PC-3 (cell line): Measurements from ENCODE around the gene E2F3.

Experiments
- EZH2 ChIP-seq: fragments of 300-600 bp; sonication (generic); IDR thresholded peaks from one replicate; pipeline ENCODE4 v1.6.1; 2017; ENCODE audit warnings: antibody characterized with exemption, mild to moderate bottlenecking, low read length; ENCODE audit not compliant: unreplicated experiment
- TF ChIP-seq, protein P1 (sequence below): fragments of 300-600 bp; sonication (generic); conservative IDR thresholded peaks from 2 replicates; pipeline ENCODE4 v1.5.1; 2017; ENCODE audit warnings: antibody characterized with exemption, low read depth, mild to moderate bottlenecking, low read length

DNA sequence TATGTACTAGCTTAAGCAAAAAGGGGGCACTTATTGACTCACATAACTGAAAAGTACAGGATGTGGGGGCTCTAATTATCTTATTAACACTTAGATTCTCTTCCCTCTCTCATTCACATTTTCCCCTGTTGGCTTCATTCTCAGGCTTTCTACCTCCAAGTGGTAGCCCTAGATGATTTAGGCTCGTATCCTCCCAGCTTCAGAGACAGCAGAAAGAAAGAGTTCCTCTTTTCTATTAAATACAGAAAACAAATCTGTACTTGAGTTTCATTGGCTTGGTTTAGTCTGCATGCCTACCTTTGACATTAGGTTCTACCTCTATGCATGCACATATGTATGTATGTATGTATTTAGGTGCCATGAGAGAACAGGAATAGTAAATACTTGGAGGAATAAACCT is 15.5 kb upstream of the E2F3 start:
- no peak for TF ChIP-seq EZH2
- TF ChIP-seq, protein P1, sequence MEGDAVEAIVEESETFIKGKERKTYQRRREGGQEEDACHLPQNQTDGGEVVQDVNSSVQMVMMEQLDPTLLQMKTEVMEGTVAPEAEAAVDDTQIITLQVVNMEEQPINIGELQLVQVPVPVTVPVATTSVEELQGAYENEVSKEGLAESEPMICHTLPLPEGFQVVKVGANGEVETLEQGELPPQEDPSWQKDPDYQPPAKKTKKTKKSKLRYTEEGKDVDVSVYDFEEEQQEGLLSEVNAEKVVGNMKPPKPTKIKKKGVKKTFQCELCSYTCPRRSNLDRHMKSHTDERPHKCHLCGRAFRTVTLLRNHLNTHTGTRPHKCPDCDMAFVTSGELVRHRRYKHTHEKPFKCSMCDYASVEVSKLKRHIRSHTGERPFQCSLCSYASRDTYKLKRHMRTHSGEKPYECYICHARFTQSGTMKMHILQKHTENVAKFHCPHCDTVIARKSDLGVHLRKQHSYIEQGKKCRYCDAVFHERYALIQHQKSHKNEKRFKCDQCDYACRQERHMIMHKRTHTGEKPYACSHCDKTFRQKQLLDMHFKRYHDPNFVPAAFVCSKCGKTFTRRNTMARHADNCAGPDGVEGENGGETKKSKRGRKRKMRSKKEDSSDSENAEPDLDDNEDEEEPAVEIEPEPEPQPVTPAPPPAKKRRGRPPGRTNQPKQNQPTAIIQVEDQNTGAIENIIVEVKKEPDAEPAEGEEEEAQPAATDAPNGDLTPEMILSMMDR: no peak
